IMR-90 (cell line): ENCODE data around the gene UMOD. TPM values are rescaled to one million over a fixed set of nuclear protein-coding genes. Genes with fewer than 3 reads are reported as not detected.

ENCODE experiments used
- ATAC-seq: fragments of 200-7000 bp; cut with Tn5 transposase; 2 replicates; pipeline ENCODE4 v1.9.1; 2020; ENCODE audit warnings: low read depth, mild to moderate bottlenecking, moderate library complexity
- BruUV-seq: library from RNA; stranded (reverse); fragments of 400-500 nt; replicated peaks from 2 replicates; lab custom pipeline; 2021; lab: Mats Ljungman, UMichigan
- CTCF ChIA-PET: fragments of 300-600 bp; formaldehyde crosslinking; extraction: SDS; loops from one replicate; lab custom pipeline; 2021; ENCODE audit warnings: antibody characterized with exemption; lab: Yijun Ruan, JAX
- POLR2A ChIA-PET: fragments of 300-600 bp; sonication (Branson Sonifier 250); formaldehyde crosslinking; loops from one replicate; lab custom pipeline; 2022; ENCODE audit warnings: antibody characterized with exemption; ENCODE audit not compliant: unreplicated experiment; lab: Charles Lee
- DNase-seq: peaks from one replicate; pipeline ENCODE4 v3.0.0; 2013
- H2AFZ ChIP-seq: replicated peaks from 2 replicates; pipeline ENCODE3; 2013; ENCODE audit warnings: low read length, mild to moderate bottlenecking; ENCODE audit not compliant: poor library complexity
- H2AK5ac ChIP-seq: 2 replicates; pipeline ENCODE4 v1.6.1; 2013; ENCODE audit warnings: low read depth, low read length, inconsistent platforms
- H2AK9ac ChIP-seq: replicated peaks from 2 replicates; pipeline ENCODE3; 2013; ENCODE audit warnings: mild to moderate bottlenecking, low read depth, low read length, moderate library complexity; ENCODE audit not compliant: poor library complexity
- H2BK120ac ChIP-seq: 2 replicates; pipeline ENCODE4 v1.6.1; 2013; ENCODE audit warnings: low read depth, low read length, inconsistent platforms
- H2BK15ac ChIP-seq: 3 replicates; pipeline ENCODE4 v1.6.1; 2013; ENCODE audit warnings: low read depth, low read length, inconsistent platforms
- H2BK20ac ChIP-seq: 2 replicates; pipeline ENCODE4 v1.6.1; 2013; ENCODE audit warnings: low read depth, mild to moderate bottlenecking, inconsistent platforms, low read length, moderate library complexity
- H2BK5ac ChIP-seq: 2 replicates; pipeline ENCODE4 v1.6.1; 2013; ENCODE audit warnings: mild to moderate bottlenecking, low read depth, low read length, inconsistent platforms; ENCODE audit not compliant: poor library complexity, severe bottlenecking
- H3K14ac ChIP-seq: replicated peaks from 2 replicates; pipeline ENCODE4 v1.6.1; 2013; ENCODE audit warnings: low read depth, low read length, inconsistent platforms
- H3K18ac ChIP-seq: 2 replicates; pipeline ENCODE4 v1.6.1; 2013; ENCODE audit warnings: low read depth, low read length, control low read depth
- H3K23ac ChIP-seq: 2 replicates; pipeline ENCODE4 v1.6.1; 2013; ENCODE audit warnings: low read depth, low read length, inconsistent platforms
- H3K27ac ChIP-seq: 2 replicates; pipeline ENCODE4 v1.5.1; 2013; ENCODE audit warnings: mild to moderate bottlenecking, control low read depth, low read length; ENCODE audit not compliant: insufficient read depth
- H3K27me3 ChIP-seq: 2 replicates; pipeline ENCODE4 v1.6.1; 2013; ENCODE audit warnings: low read length; ENCODE audit not compliant: control insufficient read depth, insufficient read depth
- H3K36me3 ChIP-seq: 2 replicates; pipeline ENCODE4 v1.6.1; 2013; ENCODE audit warnings: low read length, mixed read lengths; ENCODE audit not compliant: control insufficient read depth, insufficient read depth
- H3K4ac ChIP-seq: 2 replicates; pipeline ENCODE4 v1.6.1; 2013; ENCODE audit warnings: low read depth, low read length, inconsistent platforms
- H3K4me1 ChIP-seq: 2 replicates; pipeline ENCODE4 v1.6.1; 2013; ENCODE audit warnings: low read length, mixed read lengths; ENCODE audit not compliant: control insufficient read depth, insufficient read depth
- H3K4me2 ChIP-seq: 2 replicates; pipeline ENCODE4 v1.6.1; 2013; ENCODE audit warnings: low read depth, mild to moderate bottlenecking, control low read depth, low read length, moderate library complexity
- H3K4me3 ChIP-seq: 2 replicates; pipeline ENCODE4 v1.5.1; 2013; ENCODE audit warnings: low read depth, mild to moderate bottlenecking, control low read depth, low read length, moderate library complexity; ENCODE audit not compliant: insufficient read depth
- H3K56ac ChIP-seq: 2 replicates; pipeline ENCODE4 v1.6.1; 2013; ENCODE audit warnings: low read length, inconsistent platforms; ENCODE audit not compliant: insufficient read depth; ENCODE audit errors: extremely low read depth
- H3K79me1 ChIP-seq, 2 experiments: 2 replicates each; pipeline ENCODE4 v1.6.1; 2013; ENCODE audit warnings: low read length in 2 of 2, inconsistent platforms in 1 of 2, low read depth in 1 of 2
- H3K9ac ChIP-seq: 2 replicates; pipeline ENCODE4 v1.6.1; 2013; ENCODE audit warnings: low read depth, low read length, control low read depth
- H3K9me1 ChIP-seq: 2 replicates; pipeline ENCODE4 v1.6.1; 2013; ENCODE audit warnings: low read length, inconsistent platforms; ENCODE audit not compliant: insufficient read depth
- H3K9me3 ChIP-seq: 2 replicates; pipeline ENCODE4 v1.6.1; 2013; ENCODE audit warnings: low read length; ENCODE audit not compliant: control insufficient read depth, insufficient read depth
- H4K20me1 ChIP-seq: 2 replicates; pipeline ENCODE4 v1.6.1; 2013; ENCODE audit warnings: low read length, inconsistent platforms; ENCODE audit not compliant: insufficient read depth
- H4K5ac ChIP-seq: 2 replicates; pipeline ENCODE4 v1.6.1; 2013; ENCODE audit warnings: mild to moderate bottlenecking, low read depth, low read length, control low read depth
- H4K8ac ChIP-seq, 2 experiments: 2 replicates each; pipeline ENCODE4 v1.6.1; 2013; ENCODE audit warnings: low read depth in 2 of 2, low read length in 2 of 2, control low read depth in 1 of 2, inconsistent platforms in 1 of 2
- H4K91ac ChIP-seq: 2 replicates; pipeline ENCODE4 v1.6.1; 2013; ENCODE audit warnings: low read depth, low read length, inconsistent platforms; ENCODE audit not compliant: insufficient read depth
- BHLHE40 ChIP-seq: fragments of 150-350 bp; IDR thresholded peaks from 2 replicates; pipeline ENCODE4 v1.6.1; 2016; ENCODE audit warnings: mild to moderate bottlenecking, low read depth, low read length
- CHD1 ChIP-seq: IDR thresholded peaks from 2 replicates; pipeline ENCODE4 v1.6.1; 2012; ENCODE audit warnings: low read depth, low read length, improper control_type of control experiment
- FOS ChIP-seq: fragments of 150-350 bp; IDR thresholded peaks from 2 replicates; pipeline ENCODE4 v1.6.1; 2016; ENCODE audit warnings: low read depth, low read length
- MAFK ChIP-seq: IDR thresholded peaks from 2 replicates; pipeline ENCODE4 v1.6.1; 2012; ENCODE audit warnings: low read depth, low read length, improper control_type of control experiment
- MAZ ChIP-seq: IDR thresholded peaks from 2 replicates; pipeline ENCODE4 v1.6.1; 2012; ENCODE audit warnings: low read depth, mild to moderate bottlenecking, low read length, improper control_type of control experiment, moderate library complexity, borderline replicate concordance
- NFE2L2 ChIP-seq: fragments of 150-350 bp; IDR thresholded peaks from 2 replicates; pipeline ENCODE4 v1.6.1; 2016; ENCODE audit warnings: low read depth, mild to moderate bottlenecking, low read length
- POLR2A ChIP-seq: IDR thresholded peaks from 2 replicates; pipeline ENCODE4 v1.6.1; 2012; ENCODE audit warnings: mild to moderate bottlenecking, low read depth, low read length
- RAD21 ChIP-seq: IDR thresholded peaks from 2 replicates; pipeline ENCODE4 v1.6.1; 2012; ENCODE audit warnings: low read length, improper control_type of control experiment
- RCOR1 ChIP-seq: IDR thresholded peaks from 2 replicates; pipeline ENCODE4 v1.6.1; 2012; ENCODE audit warnings: mild to moderate bottlenecking, low read length, improper control_type of control experiment; ENCODE audit not compliant: insufficient replicate concordance
- RFX5 ChIP-seq: IDR thresholded peaks from 2 replicates; pipeline ENCODE4 v1.8.0; 2012; ENCODE audit warnings: low read depth, mild to moderate bottlenecking, low read length, moderate library complexity
- SMC3 ChIP-seq: fragments of 150-350 bp; IDR thresholded peaks from 2 replicates; pipeline ENCODE4 v1.6.1; 2016; ENCODE audit warnings: low read depth, mild to moderate bottlenecking, antibody characterized with exemption, low read length, moderate library complexity
- WGBS, 2 experiments: methylation state at CpG; one replicate each; pipeline versions ENCODE4 v1.1.5 to v1.1.7; 2013; ENCODE audit warnings: missing lambda C conversion rate in 2 of 2; ENCODE audit not compliant: insufficient read length in 1 of 2; ENCODE audit errors: extremely low coverage in 2 of 2; 5-methylcytosine and 5-hydroxymethylcytosine counted together
- dilution Hi-C: fragments of 300-500 bp; cut with HindIII; formaldehyde crosslinking; loops from one replicate; pipeline ENCODE4 v1.14.3; 2018; ENCODE audit warnings: low sequenced_read_pairs; ENCODE audit not compliant: unreplicated experiment
- in situ Hi-C: fragments of 300-500 bp; cut with MboI; formaldehyde crosslinking; loops from 3 replicates; pipeline ENCODE4 v1.14.3; 2019; ENCODE audit warnings: low sequenced_read_pairs, inconsistent platforms, mixed read lengths
- intact Hi-C: fragments of 100-400 bp; cut with micrococcal nuclease; formaldehyde crosslinking; loops from 2 replicates; pipeline ENCODE4 v1.10.0; 2022
- polyA plus RNA-seq, 3 experiments: library from polyadenylated mRNA; depleted of rRNA; stranded (reverse); fragments of >200 nt; gene quantifications; 2 replicates each; pipeline ENCODE4 v1.2.3, GENCODE V29; 2012; ENCODE audit warnings: low replicate concordance in 1 of 3
- total RNA-seq: library from RNA; depleted of rRNA; stranded (reverse); fragments of >200 nt; gene quantifications from 2 replicates; pipeline ENCODE4 v1.2.3, GENCODE V29; 2012
- TF ChIP-seq, protein P1 (sequence below): fragments of 150-350 bp; IDR thresholded peaks from 2 replicates; pipeline ENCODE4 v1.6.1; 2016; ENCODE audit warnings: low read depth, mild to moderate bottlenecking, low read length, moderate library complexity, borderline replicate concordance
- TF ChIP-seq, protein P2 (sequence below): conservative IDR thresholded peaks from 2 replicates; pipeline ENCODE4 v1.5.1; 2012; ENCODE audit warnings: mild to moderate bottlenecking, low read depth, low read length, improper control_type of control experiment

UMOD gene
- total and polyA plus RNA-seq, 2 of the 4 experiments (the other 2 are of a cell fraction), result not detected

DNA sequence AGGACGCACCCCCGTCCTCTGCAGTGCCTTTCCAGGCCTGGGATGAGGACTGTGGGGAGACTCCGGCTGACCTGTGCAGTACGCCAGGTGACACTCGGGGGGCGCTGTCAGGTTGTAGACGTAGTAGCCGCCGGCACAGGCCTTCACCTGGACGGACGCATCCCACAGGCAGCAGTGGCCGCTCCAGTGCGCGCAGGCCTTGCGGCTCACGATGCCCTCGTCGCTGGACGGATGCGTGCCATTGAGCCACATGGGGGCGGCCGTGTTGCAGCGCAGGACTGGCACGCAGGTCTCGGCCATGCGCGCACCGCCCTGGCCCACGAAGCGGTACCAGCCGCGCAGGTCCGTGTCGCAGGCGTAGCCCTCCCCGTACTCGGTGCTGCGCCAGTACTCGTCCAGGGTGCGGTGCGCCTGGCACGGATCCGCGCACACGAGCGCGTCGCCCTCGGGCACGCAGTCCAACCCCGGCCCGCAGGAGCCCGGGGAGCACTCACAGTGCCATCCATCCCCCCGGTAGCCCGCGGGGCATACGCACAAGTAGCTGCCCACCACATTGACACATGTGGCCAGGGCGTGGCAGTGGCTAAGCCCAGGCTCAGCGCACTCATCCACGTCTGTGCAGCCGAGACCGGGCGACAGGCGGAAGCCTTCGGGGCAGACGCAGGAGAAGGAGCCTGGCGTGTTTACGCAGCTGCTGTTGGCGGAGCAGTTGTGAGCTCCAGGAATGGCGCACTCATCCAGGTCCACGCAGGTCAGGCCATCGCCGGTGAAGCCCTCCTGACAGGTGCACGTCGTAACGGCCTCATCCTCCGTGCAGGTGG lies 3.9 kb downstream of the UMOD start (continued):
- TF ChIP-seq RCOR1, result no peak

DNA sequence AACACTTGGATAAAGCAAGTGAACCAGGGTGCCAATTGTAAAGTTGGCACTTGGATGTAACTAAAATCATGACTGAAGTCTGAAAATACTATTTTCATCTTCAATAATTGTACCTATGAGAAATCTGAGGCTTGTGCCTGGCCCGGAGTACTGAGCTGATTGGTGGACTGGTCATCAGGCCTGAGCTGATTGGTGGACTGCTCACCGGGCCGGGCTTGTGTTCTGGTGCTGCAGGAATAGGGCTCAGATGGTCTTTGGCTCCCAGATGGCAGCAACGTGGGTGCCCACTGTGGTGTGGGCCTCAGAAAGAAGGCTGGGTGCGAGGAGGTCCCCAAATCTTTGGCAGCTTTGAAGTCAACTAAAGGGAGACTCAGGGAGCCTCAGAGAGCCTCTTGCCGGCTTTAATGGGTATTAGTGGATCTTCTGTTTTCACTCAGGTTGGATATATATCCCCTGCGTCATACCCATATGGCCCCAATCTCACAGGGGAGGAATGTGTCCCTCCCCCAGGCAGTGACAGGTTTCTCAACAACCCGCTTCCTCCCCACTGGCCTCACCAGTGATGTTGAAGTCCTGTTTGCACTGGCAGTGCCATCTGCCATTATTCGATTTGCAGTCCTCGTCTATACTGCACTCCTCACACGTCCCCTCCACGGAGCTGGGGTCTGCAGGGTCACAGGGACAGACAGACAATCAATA lies 4.7 kb downstream of the UMOD start:
- Histone ChIP-seq H4K91ac (no peak overlapping the region), H2BK15ac (no peak overlapping the region), H2BK20ac (no peak overlapping the region), H3K27me3 (no peaks in the 10 kb centered on the region), H3K79me1 (no peaks in the 10 kb centered on the region), H3K18ac (no peak overlapping the region), H3K9me1 (no peaks in the 10 kb centered on the region), H3K56ac (no peak overlapping the region), H2AK5ac (no peak overlapping the region), H3K4me3 (no peak overlapping the region), H4K5ac (no peak overlapping the region), H2AK9ac (no peak overlapping the region), H2BK120ac (no peak overlapping the region), H4K20me1 (no peaks in the 10 kb centered on the region), H3K27ac (no peak overlapping the region), H3K23ac (no peak overlapping the region), H3K36me3 (no peaks in the 10 kb centered on the region), H3K9me3 (peaks cover 13% of the 10 kb centered on the region; the same call in 1 of the 2 replicates), H3K4ac (no peak overlapping the region), H3K9ac (no peak overlapping the region), H3K4me2 (no peak overlapping the region), H3K4me1 (no peaks in the 10 kb centered on the region), H4K8ac (no peak overlapping the region), H2AFZ (peak overlapping the region; percentile 23), H3K14ac (no peak overlapping the region), H2BK5ac (no peak overlapping the region)
- WGBS, 2 experiments, result 12% methylated on average over 3 of the region's 12 CpGs; no CpG with 5 or more reads in 1 of the 2 experiments
- ChIA-PET POLR2A (no interaction called here), CTCF (no interaction called here)
- BruUV-seq, result no TSS peak
- DNase-seq, result no peak
- ATAC-seq, result no peak
- in situ Hi-C loops (loop anchor here (25.0 kb wide), 1 partner anchor 186 kb away; no protein-coding TSS in a partner anchor), intact Hi-C loops (no loop called here), dilution Hi-C loops (no loop called here)
- TF ChIP-seq RAD21 (no peak), RFX5 (no peak), POLR2A (no peak), BHLHE40 (no peak), RCOR1 (no peak), FOS (no peak), NFE2L2 (no peak), MAFK (no peak), SMC3 (no peak), CHD1 (no peak), MAZ (no peak)
- TF ChIP-seq, protein P1, sequence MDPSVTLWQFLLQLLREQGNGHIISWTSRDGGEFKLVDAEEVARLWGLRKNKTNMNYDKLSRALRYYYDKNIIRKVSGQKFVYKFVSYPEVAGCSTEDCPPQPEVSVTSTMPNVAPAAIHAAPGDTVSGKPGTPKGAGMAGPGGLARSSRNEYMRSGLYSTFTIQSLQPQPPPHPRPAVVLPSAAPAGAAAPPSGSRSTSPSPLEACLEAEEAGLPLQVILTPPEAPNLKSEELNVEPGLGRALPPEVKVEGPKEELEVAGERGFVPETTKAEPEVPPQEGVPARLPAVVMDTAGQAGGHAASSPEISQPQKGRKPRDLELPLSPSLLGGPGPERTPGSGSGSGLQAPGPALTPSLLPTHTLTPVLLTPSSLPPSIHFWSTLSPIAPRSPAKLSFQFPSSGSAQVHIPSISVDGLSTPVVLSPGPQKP, result no peak
- TF ChIP-seq, protein P2, sequence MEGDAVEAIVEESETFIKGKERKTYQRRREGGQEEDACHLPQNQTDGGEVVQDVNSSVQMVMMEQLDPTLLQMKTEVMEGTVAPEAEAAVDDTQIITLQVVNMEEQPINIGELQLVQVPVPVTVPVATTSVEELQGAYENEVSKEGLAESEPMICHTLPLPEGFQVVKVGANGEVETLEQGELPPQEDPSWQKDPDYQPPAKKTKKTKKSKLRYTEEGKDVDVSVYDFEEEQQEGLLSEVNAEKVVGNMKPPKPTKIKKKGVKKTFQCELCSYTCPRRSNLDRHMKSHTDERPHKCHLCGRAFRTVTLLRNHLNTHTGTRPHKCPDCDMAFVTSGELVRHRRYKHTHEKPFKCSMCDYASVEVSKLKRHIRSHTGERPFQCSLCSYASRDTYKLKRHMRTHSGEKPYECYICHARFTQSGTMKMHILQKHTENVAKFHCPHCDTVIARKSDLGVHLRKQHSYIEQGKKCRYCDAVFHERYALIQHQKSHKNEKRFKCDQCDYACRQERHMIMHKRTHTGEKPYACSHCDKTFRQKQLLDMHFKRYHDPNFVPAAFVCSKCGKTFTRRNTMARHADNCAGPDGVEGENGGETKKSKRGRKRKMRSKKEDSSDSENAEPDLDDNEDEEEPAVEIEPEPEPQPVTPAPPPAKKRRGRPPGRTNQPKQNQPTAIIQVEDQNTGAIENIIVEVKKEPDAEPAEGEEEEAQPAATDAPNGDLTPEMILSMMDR, result no peak
